GM12892 (cell line): Measurements from ENCODE around the gene YTHDF1.

Source experiments
- POLR2A ChIP-seq: IDR thresholded peaks from 2 replicates; pipeline ENCODE4 v1.6.1; 2011; ENCODE audit warnings: low read depth, low read length, control low read depth
- POLR2AphosphoS5 ChIP-seq: IDR thresholded peaks from 2 replicates; pipeline ENCODE4 v1.6.1; 2011; ENCODE audit warnings: low read depth, low read length, control low read depth
- TAF1 ChIP-seq: IDR thresholded peaks from 2 replicates; pipeline ENCODE4 v1.6.1; 2011; ENCODE audit warnings: low read depth, mild to moderate bottlenecking, control low read depth, low read length, borderline replicate concordance

GRCh38 chr20:63257629-63258028 lies 41.7 kb upstream of the YTHDF1 start:
- TF ChIP-seq POLR2A (no peak), POLR2AphosphoS5 (no peak), TAF1 (no peak)
